Measurements from ENCODE around the gene PHRF1. TPM values are rescaled to one million over a fixed set of nuclear protein-coding genes. Genes with fewer than 3 reads are reported as not detected.

The PHRF1 gene
- total and polyA plus RNA-seq, 2 donors, result 17.0 to 23.7 TPM

DNA sequence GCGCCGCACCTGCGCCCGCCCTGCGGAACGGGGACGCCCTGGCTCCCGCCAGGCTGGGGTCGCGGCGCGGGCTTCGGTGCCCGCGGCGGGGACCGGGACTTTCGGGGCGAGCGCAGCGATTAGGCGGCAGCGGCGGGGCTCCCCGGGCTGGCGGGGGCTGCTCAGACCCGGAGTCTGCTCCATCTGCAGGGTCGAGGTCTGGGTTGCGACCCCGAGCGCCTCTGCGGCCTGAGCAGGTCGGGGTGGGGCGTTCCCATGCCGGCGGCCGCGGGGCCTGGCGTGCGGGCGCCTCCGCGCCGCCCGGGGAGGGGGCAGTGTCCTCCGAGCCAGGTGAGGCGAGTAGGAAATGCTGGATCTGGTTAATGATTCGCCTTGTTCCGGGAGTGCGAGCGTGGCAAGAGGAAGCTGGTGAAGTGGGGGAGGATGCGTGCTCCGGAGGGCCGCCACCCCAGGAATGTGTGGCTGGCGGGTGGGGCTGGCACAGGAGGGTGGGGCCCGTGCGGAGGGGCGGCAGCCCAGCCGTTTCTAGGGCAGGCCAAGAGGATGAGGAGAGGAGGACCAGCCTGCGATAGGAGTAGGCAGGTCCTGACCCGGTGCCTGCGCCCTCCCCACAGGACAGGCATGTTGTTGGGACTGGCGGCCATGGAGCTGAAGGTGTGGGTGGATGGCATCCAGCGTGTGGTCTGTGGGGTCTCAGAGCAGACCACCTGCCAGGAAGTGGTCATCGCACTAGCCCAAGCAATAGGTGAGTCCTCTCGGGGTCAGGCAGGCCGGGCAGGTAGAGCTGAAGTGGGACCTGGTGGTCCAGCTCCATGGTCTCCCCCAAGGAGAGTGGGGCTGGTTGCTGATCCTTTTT is 14.9 kb upstream of the PHRF1 start:
- Histone ChIP-seq H3K4me3 (ENCODE audit: low read length in 2 of 2) (peak overlapping the region; percentile 35 to 97), H3K27me3 (ENCODE audit: control insufficient read depth in 2 of 2, insufficient read depth in 1 of 2, low read length in 1 of 2) (peaks cover 27 to 36% of the 10 kb centered on the region in 2 donors), H3K36me3 (ENCODE audit: control insufficient read depth in 2 of 2, insufficient read depth in 2 of 2, low read length in 1 of 2) (peaks cover 3 to 16% of the 10 kb centered on the region in 2 donors), H3K4me1 (ENCODE audit: control insufficient read depth in 2 of 2, insufficient read depth in 2 of 2, low read length in 2 of 2) (peaks cover 9 to 24% of the 10 kb centered on the region in 2 donors), H3K27ac (ENCODE audit: low read depth in 1 of 2, low read length in 1 of 2) (peak overlapping the region in 1 of 2 donors; percentile 53), H3K9me3 (ENCODE audit: control insufficient read depth in 2 of 2, insufficient read depth in 1 of 2, low read length in 1 of 2) (peaks cover 0 to 1% of the 10 kb centered on the region in 2 donors)
- WGBS, result 9% methylated on average over 67 of the region's 67 CpGs
- DNase-seq (ENCODE audit: low read depth in 6 of 9, low spot score in 9 of 9), result no peak

DNA sequence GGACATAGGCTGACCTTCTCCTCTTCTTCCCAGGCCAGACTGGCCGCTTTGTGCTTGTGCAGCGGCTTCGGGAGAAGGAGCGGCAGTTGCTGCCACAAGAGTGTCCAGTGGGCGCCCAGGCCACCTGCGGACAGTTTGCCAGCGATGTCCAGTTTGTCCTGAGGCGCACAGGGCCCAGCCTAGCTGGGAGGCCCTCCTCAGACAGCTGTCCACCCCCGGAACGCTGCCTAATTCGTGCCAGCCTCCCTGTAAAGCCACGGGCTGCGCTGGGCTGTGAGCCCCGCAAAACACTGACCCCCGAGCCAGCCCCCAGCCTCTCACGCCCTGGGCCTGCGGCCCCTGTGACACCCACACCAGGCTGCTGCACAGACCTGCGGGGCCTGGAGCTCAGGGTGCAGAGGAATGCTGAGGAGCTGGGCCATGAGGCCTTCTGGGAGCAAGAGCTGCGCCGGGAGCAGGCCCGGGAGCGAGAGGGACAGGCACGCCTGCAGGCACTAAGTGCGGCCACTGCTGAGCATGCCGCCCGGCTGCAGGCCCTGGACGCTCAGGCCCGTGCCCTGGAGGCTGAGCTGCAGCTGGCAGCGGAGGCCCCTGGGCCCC is 14.1 kb upstream of the PHRF1 start:
- peaks cover 9 to 23% of the 10 kb centered on the region in 2 donors for H3K4me1 ChIP-seq (ENCODE audit: control insufficient read depth in 2 of 2, insufficient read depth in 2 of 2, low read length in 2 of 2)
- no peak for DNase-seq (ENCODE audit: low read depth in 6 of 9, low spot score in 9 of 9)
- 97% methylated on average over 29 of the region's 29 CpGs for WGBS

DNA sequence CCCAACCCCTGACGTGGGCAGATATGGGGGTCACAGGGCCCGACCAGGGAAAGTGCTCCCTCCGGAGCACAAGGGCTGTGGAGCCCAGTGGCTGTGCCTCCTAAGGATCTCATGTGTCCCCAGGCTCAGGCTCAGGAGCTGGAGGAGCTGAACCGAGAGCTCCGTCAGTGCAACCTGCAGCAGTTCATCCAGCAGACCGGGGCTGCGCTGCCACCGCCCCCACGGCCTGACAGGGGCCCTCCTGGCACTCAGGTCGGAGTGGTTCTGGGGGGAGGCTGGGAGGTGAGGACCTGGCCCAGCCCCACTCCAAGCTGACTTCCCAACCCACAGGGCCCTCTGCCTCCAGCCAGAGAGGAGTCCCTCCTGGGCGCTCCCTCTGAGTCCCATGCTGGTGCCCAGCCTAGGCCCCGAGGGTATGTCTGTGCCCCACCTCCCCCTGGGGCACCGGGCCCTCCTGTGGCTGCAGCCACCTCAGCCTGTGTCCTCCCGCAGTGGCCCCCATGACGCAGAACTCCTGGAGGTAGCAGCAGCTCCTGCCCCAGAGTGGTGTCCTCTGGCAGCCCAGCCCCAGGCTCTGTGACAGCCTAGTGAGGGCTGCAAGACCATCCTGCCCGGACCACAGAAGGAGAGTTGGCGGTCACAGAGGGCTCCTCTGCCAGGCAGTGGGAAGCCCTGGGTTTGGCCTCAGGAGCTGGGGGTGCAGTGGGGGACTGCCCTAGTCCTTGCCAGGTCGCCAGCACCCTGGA is 13.0 kb upstream of the PHRF1 start:
- Histone ChIP-seq H3K36me3 (ENCODE audit: control insufficient read depth in 2 of 2, insufficient read depth in 2 of 2, low read length in 1 of 2) (peaks cover 3 to 16% of the 10 kb centered on the region in 2 donors), H3K4me1 (ENCODE audit: control insufficient read depth in 2 of 2, insufficient read depth in 2 of 2, low read length in 2 of 2) (peaks cover 17 to 32% of the 10 kb centered on the region in 2 donors), H3K27me3 (ENCODE audit: control insufficient read depth in 2 of 2, insufficient read depth in 1 of 2, low read length in 1 of 2) (peaks cover 9 to 22% of the 10 kb centered on the region in 2 donors), H3K9me3 (ENCODE audit: control insufficient read depth in 2 of 2, insufficient read depth in 1 of 2, low read length in 1 of 2) (no peaks in the 10 kb centered on the region), H3K27ac (ENCODE audit: low read depth in 1 of 2, low read length in 1 of 2) (no peak overlapping the region), H3K4me3 (ENCODE audit: low read length in 2 of 2) (no peak overlapping the region)
- no peak for DNase-seq (ENCODE audit: low read depth in 6 of 9, low spot score in 9 of 9)
- 96% methylated on average over 18 of the region's 18 CpGs for WGBS

More for the DNA sequence above, 14.1 kb upstream of the PHRF1 start:
- Histone ChIP-seq H3K27me3 (ENCODE audit: control insufficient read depth in 2 of 2, insufficient read depth in 1 of 2, low read length in 1 of 2) (peaks cover 20 to 28% of the 10 kb centered on the region in 2 donors), H3K9me3 (ENCODE audit: control insufficient read depth in 2 of 2, insufficient read depth in 1 of 2, low read length in 1 of 2) (peaks cover 0 to 1% of the 10 kb centered on the region in 2 donors), H3K36me3 (ENCODE audit: control insufficient read depth in 2 of 2, insufficient read depth in 2 of 2, low read length in 1 of 2) (peaks cover 3 to 16% of the 10 kb centered on the region in 2 donors), H3K4me3 (ENCODE audit: low read length in 2 of 2) (no peak overlapping the region), H3K27ac (ENCODE audit: low read depth in 1 of 2, low read length in 1 of 2) (no peak overlapping the region)

DNA sequence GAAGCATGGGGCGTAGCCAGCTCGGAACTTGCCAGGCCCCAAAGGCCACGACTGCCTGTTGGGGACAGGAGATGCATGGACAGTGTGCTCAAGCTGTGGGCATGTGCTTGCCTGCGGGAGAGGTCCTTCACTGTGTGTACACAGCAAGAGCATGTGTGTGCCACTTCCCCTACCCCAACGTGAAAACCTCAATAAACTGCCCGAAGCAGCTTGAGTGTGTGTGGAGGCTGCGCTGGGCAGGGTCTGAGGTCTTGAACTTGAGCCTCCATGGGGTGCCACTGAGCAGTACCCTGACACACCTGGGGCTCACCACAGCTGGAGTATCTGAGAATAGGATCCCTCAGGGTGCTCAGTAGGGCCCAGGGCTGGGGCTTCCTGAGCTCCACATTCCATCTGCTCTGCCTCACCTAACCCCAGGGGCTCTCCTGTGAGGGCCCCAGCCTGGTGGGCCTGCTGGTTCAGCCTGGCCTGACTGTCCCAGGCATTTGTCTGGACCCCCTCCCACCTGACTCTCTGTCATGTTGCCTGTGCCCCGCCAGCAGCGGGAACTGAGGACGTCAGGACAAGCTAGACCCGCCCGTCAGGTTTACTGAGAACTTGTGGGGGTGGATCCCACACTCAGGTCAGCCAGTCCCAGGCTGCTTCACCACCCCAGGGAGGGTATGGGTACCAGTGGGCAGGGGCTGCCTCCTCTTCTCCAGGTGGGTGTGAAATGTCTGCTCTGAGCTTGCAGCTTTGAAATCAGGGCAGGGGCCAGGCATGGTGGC is 12.3 kb upstream of the PHRF1 start:
- DNase-seq (ENCODE audit: low read depth in 6 of 9, low spot score in 9 of 9), result no peak
- H3K4me1 ChIP-seq (ENCODE audit: control insufficient read depth in 2 of 2, insufficient read depth in 2 of 2, low read length in 2 of 2), result peaks cover 17 to 33% of the 10 kb centered on the region in 2 donors
- peaks cover 3 to 16% of the 10 kb centered on the region in 2 donors for H3K36me3 ChIP-seq (ENCODE audit: control insufficient read depth in 2 of 2, insufficient read depth in 2 of 2, low read length in 1 of 2)
- H3K9me3 ChIP-seq (ENCODE audit: control insufficient read depth in 2 of 2, insufficient read depth in 1 of 2, low read length in 1 of 2), result no peaks in the 10 kb centered on the region
- H3K4me3 ChIP-seq (ENCODE audit: low read length in 2 of 2), result no peak overlapping the region
- no peak overlapping the region for H3K27ac ChIP-seq (ENCODE audit: low read depth in 1 of 2, low read length in 1 of 2)
- WGBS, result 95% methylated on average over 12 of the region's 12 CpGs
- peaks cover 1 to 16% of the 10 kb centered on the region in 2 donors for H3K27me3 ChIP-seq (ENCODE audit: control insufficient read depth in 2 of 2, insufficient read depth in 1 of 2, low read length in 1 of 2)

DNA sequence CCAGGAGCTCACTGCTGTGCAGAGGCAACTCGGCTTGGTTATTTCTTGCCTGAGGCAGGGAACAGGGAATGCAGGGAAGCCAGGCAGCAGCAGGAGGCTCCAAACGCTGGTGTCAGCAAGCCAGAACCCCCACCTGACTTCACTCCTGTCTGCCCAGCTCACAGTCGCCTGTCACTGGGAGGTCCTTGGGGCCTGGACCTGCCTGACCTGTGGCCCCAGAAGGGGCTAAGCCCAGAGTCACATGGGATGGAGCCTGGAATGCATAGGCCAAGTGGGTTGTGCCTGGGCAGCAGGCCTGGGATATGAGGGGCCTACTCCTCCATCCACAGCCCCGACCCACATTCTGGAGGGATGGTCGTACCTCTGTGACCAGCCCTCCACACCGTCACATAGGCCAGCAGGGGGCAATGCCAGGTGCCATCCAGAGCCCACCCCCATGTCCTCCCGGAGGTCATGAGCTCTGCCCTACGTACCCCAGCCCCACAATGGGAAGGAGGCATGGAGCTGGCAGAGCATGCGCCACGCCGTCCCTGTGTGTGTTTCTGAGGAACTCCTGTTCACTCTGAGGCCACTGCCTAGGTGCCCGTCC is 10.3 kb upstream of the PHRF1 start:
- Histone ChIP-seq H3K4me3 (ENCODE audit: low read length in 2 of 2) (no peak overlapping the region), H3K4me1 (ENCODE audit: control insufficient read depth in 2 of 2, insufficient read depth in 2 of 2, low read length in 2 of 2) (peaks cover 21 to 39% of the 10 kb centered on the region in 2 donors), H3K36me3 (ENCODE audit: control insufficient read depth in 2 of 2, insufficient read depth in 2 of 2, low read length in 1 of 2) (peaks cover 3 to 16% of the 10 kb centered on the region in 2 donors), H3K9me3 (ENCODE audit: control insufficient read depth in 2 of 2, insufficient read depth in 1 of 2, low read length in 1 of 2) (no peaks in the 10 kb centered on the region), H3K27ac (ENCODE audit: low read depth in 1 of 2, low read length in 1 of 2) (no peak overlapping the region), H3K27me3 (ENCODE audit: control insufficient read depth in 2 of 2, insufficient read depth in 1 of 2, low read length in 1 of 2) (peaks cover 0 to 12% of the 10 kb centered on the region in 2 donors)
- WGBS, result 94% methylated on average over 12 of the region's 12 CpGs
- DNase-seq (ENCODE audit: low read depth in 6 of 9, low spot score in 9 of 9), result no peak

DNA sequence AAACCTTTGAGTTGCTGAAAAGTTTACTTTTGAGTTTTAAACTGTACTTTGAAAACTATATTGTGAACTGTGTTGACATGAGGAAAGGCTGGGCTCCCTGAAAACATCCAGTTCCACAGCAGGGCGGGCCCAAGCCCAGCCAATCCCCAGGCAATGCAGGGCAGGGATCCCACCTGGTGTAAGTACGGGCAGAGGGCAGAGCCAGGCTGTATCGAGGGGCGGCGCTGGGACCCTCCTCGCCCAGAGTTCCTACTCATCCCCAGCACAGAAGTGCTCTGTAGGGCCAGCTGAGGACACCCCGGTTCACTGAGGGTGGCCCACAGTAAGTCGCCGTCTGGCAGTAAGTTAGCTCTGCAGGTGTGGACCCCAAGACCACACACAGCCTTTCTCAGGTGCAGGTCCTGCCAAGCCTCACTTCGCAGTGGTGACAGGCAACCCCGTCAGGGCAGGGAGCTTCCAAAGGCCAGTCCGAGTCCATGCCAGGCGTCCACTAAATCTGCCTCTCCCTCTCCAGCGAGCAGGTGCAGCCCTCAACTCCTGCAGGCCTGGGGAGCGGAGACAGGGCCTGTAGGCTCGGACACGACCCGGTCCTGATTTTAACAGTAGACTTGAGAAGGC is 9.2 kb upstream of the PHRF1 start:
- Histone ChIP-seq H3K27me3 (ENCODE audit: control insufficient read depth in 2 of 2, insufficient read depth in 1 of 2, low read length in 1 of 2) (peaks cover 0 to 12% of the 10 kb centered on the region in 2 donors), H3K9me3 (ENCODE audit: control insufficient read depth in 2 of 2, insufficient read depth in 1 of 2, low read length in 1 of 2) (no peaks in the 10 kb centered on the region), H3K27ac (ENCODE audit: low read depth in 1 of 2, low read length in 1 of 2) (peak overlapping the region in 1 of 2 donors; percentile 27), H3K36me3 (ENCODE audit: control insufficient read depth in 2 of 2, insufficient read depth in 2 of 2, low read length in 1 of 2) (peaks cover 3 to 16% of the 10 kb centered on the region in 2 donors), H3K4me1 (ENCODE audit: control insufficient read depth in 2 of 2, insufficient read depth in 2 of 2, low read length in 2 of 2) (peaks cover 20 to 41% of the 10 kb centered on the region in 2 donors), H3K4me3 (ENCODE audit: low read length in 2 of 2) (no peak overlapping the region)
- WGBS, result 96% methylated on average over 18 of the region's 18 CpGs
- no peak for DNase-seq (ENCODE audit: low read depth in 6 of 9, low spot score in 9 of 9)

DNA sequence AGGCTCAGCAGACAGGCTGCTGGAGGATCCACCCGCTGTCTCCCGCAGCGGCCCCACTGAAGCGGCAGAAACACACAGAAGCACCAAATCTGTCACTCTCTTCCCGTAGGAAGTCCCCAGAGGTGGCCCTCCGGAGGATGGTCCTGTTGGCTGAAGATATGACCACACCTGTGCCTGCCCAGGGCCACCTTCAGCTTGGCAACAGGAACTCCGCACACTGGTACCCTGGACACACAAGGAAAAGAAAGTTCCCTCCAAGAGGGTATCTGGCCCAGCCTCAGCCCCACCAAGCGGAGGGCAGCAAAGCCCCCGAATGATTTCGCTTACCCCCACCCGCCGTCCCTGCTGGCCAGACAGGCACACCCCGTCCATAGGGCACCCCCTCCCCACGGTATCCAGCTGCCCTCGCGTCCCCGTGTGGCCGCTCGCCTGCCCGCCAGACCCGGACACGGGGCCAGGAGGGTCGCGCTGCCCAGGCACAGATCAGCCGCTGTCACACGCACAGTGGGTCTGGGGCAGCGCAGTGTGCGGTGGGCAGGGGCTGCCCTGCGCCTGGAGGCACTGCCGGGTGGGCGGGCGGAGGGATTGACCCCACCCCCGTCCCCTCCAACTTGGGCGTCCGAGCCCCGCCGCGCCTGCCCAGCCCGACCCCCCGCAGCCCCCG is 8.5 kb upstream of the PHRF1 start:
- peak overlapping the region; percentile 37 to 64 for H3K4me3 ChIP-seq (ENCODE audit: low read length in 2 of 2)
- peaks cover 20 to 46% of the 10 kb centered on the region in 2 donors for H3K4me1 ChIP-seq (ENCODE audit: control insufficient read depth in 2 of 2, insufficient read depth in 2 of 2, low read length in 2 of 2)
- H3K36me3 ChIP-seq (ENCODE audit: control insufficient read depth in 2 of 2, insufficient read depth in 2 of 2, low read length in 1 of 2), result peaks cover 3 to 13% of the 10 kb centered on the region in 2 donors
- H3K27ac ChIP-seq (ENCODE audit: low read depth in 1 of 2, low read length in 1 of 2), result peak overlapping the region; percentile 26 to 43
- WGBS, result 34% methylated on average over 41 of the region's 41 CpGs
- no peak for DNase-seq (ENCODE audit: low read depth in 6 of 9, low spot score in 9 of 9)
- peaks cover 0 to 12% of the 10 kb centered on the region in 2 donors for H3K27me3 ChIP-seq (ENCODE audit: control insufficient read depth in 2 of 2, insufficient read depth in 1 of 2, low read length in 1 of 2)
- no peaks in the 10 kb centered on the region for H3K9me3 ChIP-seq (ENCODE audit: control insufficient read depth in 2 of 2, insufficient read depth in 1 of 2, low read length in 1 of 2)

Measured in thymus (tissue), 11 donors.